ENCODE data around the gene STK40. TPM values are rescaled to one million over a fixed set of nuclear protein-coding genes. Genes with fewer than 3 reads are reported as not detected.

Gene STK40
- total RNA-seq, 4 donors from 2014 or later: 109 to 263 (median 211) TPM

- ATAC-seq (peak; percentile 95), DNase-seq (peak; percentile 91)
- H3K4me3 ChIP-seq: peak within 1 kb of the TSS; percentile 83 to 97 (median 86)
- H3K4me1 ChIP-seq: peaks cover 14 to 26% of the 10 kb centered on the region in 2 donors
- intact Hi-C loops (cut with DNase I; ENCODE audit: low total_unique reads): loop anchor here (1.0 kb wide), 1 partner anchor 11 kb away; no protein-coding TSS in a partner anchor
- H3K27ac ChIP-seq: peak within 1 kb of the TSS; percentile 95 to 99 (median 95)
- H3K9me3 ChIP-seq: no peaks in the 10 kb centered on the region
- no peaks in the 10 kb centered on the region for H3K27me3 ChIP-seq
- peaks cover 0 to 17% of the 10 kb centered on the region in 2 donors for H3K36me3 ChIP-seq
- in situ Hi-C loops (cut with MboI; ENCODE audit: low sequenced_read_pairs in 4 of 4): no loop called here
- TF ChIP-seq POLR2A (IDR thresholded peaks at IDR 0.05) (peak; percentile 97 to 98), CTCF (IDR thresholded peaks at IDR 0.05 in 4 of 5, conservative IDR thresholded peaks at IDR 0.05 in 1 of 5) (no peak)
Measured at GRCh38 chr1:36397378-36398230, 11.9 kb upstream of the STK40 start, which contains the start of gene LSM10. TSS of gene LSM10 (minus strand) at chr1:36397908. CDS start at chr1:36394129, 3,779 bp downstream.

- ATAC-seq (peak in 1 of 2 donors; percentile 74), DNase-seq (peak in 1 of 2 donors; percentile 18)
- Histone ChIP-seq H3K27ac (peak overlapping the region; percentile 95 to 99 (median 95)), H3K36me3 (peaks cover 0 to 17% of the 10 kb centered on the region in 2 donors), H3K4me3 (peak overlapping the region; percentile 83 to 97 (median 86)), H3K9me3 (no peaks in the 10 kb centered on the region), H3K4me1 (peaks cover 17 to 31% of the 10 kb centered on the region in 2 donors), H3K27me3 (no peaks in the 10 kb centered on the region)
- TF ChIP-seq POLR2A (IDR thresholded peaks at IDR 0.05): no peak
- no peak for TF ChIP-seq CTCF (IDR thresholded peaks at IDR 0.05 in 4 of 5, conservative IDR thresholded peaks at IDR 0.05 in 1 of 5)
- intact Hi-C loops (cut with DNase I; ENCODE audit: low total_unique reads): loop anchor here (1.0 kb wide), 1 partner anchor 11 kb away; no protein-coding TSS in a partner anchor
- in situ Hi-C loops (cut with MboI; ENCODE audit: low sequenced_read_pairs in 4 of 4): no loop called here
Measured at GRCh38 chr1:36397083-36397377, 11.3 kb upstream of the STK40 start.

GRCh38 chr1:36396359-36396758, 10.6 kb upstream of the STK40 start:
- no peak for TF ChIP-seq POLR2A (IDR thresholded peaks at IDR 0.05)
- no peak for TF ChIP-seq CTCF (IDR thresholded peaks at IDR 0.05 in 4 of 5, conservative IDR thresholded peaks at IDR 0.05 in 1 of 5)
- intact Hi-C loops (cut with DNase I; ENCODE audit: low total_unique reads) (no loop called here), in situ Hi-C loops (cut with MboI; ENCODE audit: low sequenced_read_pairs in 4 of 4) (no loop called here)
- H3K36me3 ChIP-seq: peaks cover 0 to 20% of the 10 kb centered on the region in 2 donors
- no peaks in the 10 kb centered on the region for H3K9me3 ChIP-seq
- no peak for ATAC-seq
- peak overlapping the region in 1 of 4 donors; percentile 89 for H3K4me3 ChIP-seq
- peaks cover 24 to 38% of the 10 kb centered on the region in 2 donors for H3K4me1 ChIP-seq
- no peak for DNase-seq
- H3K27ac ChIP-seq: peak overlapping the region; percentile 95 to 99 (median 95)
- no peaks in the 10 kb centered on the region for H3K27me3 ChIP-seq

- TF ChIP-seq POLR2A (IDR thresholded peaks at IDR 0.05) (no peak), CTCF (IDR thresholded peaks at IDR 0.05 in 4 of 5, conservative IDR thresholded peaks at IDR 0.05 in 1 of 5) (no peak)
- in situ Hi-C loops (cut with MboI; ENCODE audit: low sequenced_read_pairs in 4 of 4) (no loop called here), intact Hi-C loops (cut with DNase I; ENCODE audit: low total_unique reads) (no loop called here)
- H3K27ac ChIP-seq: peak overlapping the region in 3 of 4 donors; percentile 95 to 97 (median 97)
- H3K4me3 ChIP-seq: no peak overlapping the region
- H3K36me3 ChIP-seq: peaks cover 0 to 27% of the 10 kb centered on the region in 2 donors
- no peaks in the 10 kb centered on the region for H3K27me3 ChIP-seq
- H3K9me3 ChIP-seq: no peaks in the 10 kb centered on the region
- peaks cover 41 to 61% of the 10 kb centered on the region in 2 donors for H3K4me1 ChIP-seq
- ATAC-seq: no peak
- no peak for DNase-seq
Measured at GRCh38 chr1:36393686-36394085, 8.0 kb upstream of the STK40 start.
